Dedifferentiated amniotic fluid mesenchymal stem cell (primary cell): ENCODE results near the gene ULK2.

ENCODE experiments used
- DNase-seq: peaks from one replicate; pipeline ENCODE4 v3.0.0-alpha.2; 2016; ENCODE audit errors: extremely low spot score

The ULK2 gene

GRCh38 chr17:19747159-19747719 is 120.5 kb downstream of the ULK2 start:
- no peak for DNase-seq

- DNase-seq = no peak
Measured at GRCh38 chr17:19746517-19746916, 121.2 kb downstream of the ULK2 start.

GRCh38 chr17:19744922-19745757 is 122.6 kb downstream of the ULK2 start:
- DNase-seq = peak; percentile 28

GRCh38 chr17:19744492-19744891 is 123.2 kb downstream of the ULK2 start:
- DNase-seq = no peak

GRCh38 chr17:19743101-19744100 is 124.3 kb downstream of the ULK2 start:
- no peak for DNase-seq

GRCh38 chr17:19742495-19742894 is 125.2 kb downstream of the ULK2 start:
- DNase-seq = no peak

GRCh38 chr17:19741832-19742457 is 125.8 kb downstream of the ULK2 start:
- no peak for DNase-seq

GRCh38 chr17:19740933-19741332 is 126.8 kb downstream of the ULK2 start:
- DNase-seq = no peak

GRCh38 chr17:19739241-19740201 is 128.2 kb downstream of the ULK2 start:
- no peak for DNase-seq

GRCh38 chr17:19738757-19739156 is 129.0 kb downstream of the ULK2 start:
- no peak for DNase-seq

GRCh38 chr17:19738073-19738449 is 129.7 kb downstream of the ULK2 start:
- DNase-seq = no peak

GRCh38 chr17:19737305-19738072 is 130.2 kb downstream of the ULK2 start:
- DNase-seq = no peak

GRCh38 chr17:19736071-19736470 is 131.7 kb downstream of the ULK2 start:
- DNase-seq = no peak

GRCh38 chr17:19733953-19734526 is 133.7 kb downstream of the ULK2 start:
- DNase-seq = no peak

- no peak for DNase-seq
Measured at GRCh38 chr17:19731626-19732025, 136.1 kb downstream of the ULK2 start.

GRCh38 chr17:19730843-19731242 is 136.9 kb downstream of the ULK2 start:
- no peak for DNase-seq

- no peak for DNase-seq
Measured at GRCh38 chr17:19729900-19730299, 137.8 kb downstream of the ULK2 start.

GRCh38 chr17:19728084-19728495 is 139.6 kb downstream of the ULK2 start:
- DNase-seq = peak; percentile 84

- DNase-seq = peak; percentile 78
Measured at GRCh38 chr17:19727501-19728078, 140.1 kb downstream of the ULK2 start.
